Ascending aorta (tissue), 2 donors: ENCODE data around the gene PUDP. TPM values are rescaled to one million over a fixed set of nuclear protein-coding genes. Genes with fewer than 3 reads are reported as not detected.
"Not testable (repeated sequence)": the region's sequence is repeated elsewhere in the genome, so short reads cannot be mapped to it uniquely, and the experiment has no call there.

Experiments
- DNase-seq, 2 donors: peaks; one replicate each; pipeline ENCODE4 v3.0.0-alpha.2; 2019; ENCODE audit warnings: low spot score in 2 of 2
- H3K27ac ChIP-seq, 2 donors: fragments of 200-600 bp; sonication (generic); one replicate each; pipeline ENCODE4 v1.5.1; 2016 to 2017; ENCODE audit warnings: mild to moderate bottlenecking in 1 of 2
- H3K27me3 ChIP-seq: fragments of 200-600 bp; sonication (generic); one replicate; pipeline ENCODE4 v1.5.1; 2017
- H3K36me3 ChIP-seq, 2 donors: fragments of 200-600 bp; sonication (generic); one replicate each; pipeline ENCODE4 v1.5.1; 2016
- H3K4me1 ChIP-seq, 2 donors: fragments of 200-600 bp; sonication (generic); one replicate each; pipeline ENCODE4 v1.5.1; 2016 to 2017; ENCODE audit warnings: mild to moderate bottlenecking in 1 of 2
- H3K4me3 ChIP-seq, 2 donors: fragments of 200-600 bp; sonication (generic); one replicate each; pipeline ENCODE4 v1.5.1; 2016 to 2017; ENCODE audit warnings: mild to moderate bottlenecking in 1 of 2
- H3K9me3 ChIP-seq, 2 donors: fragments of 200-600 bp; sonication (generic); one replicate each; pipeline ENCODE4 v1.5.1; 2016
- CTCF ChIP-seq, 3 experiments: fragments of 200-600 bp in 2 of 3; fragments of 450-650 bp in 1 of 3; sonication (generic) in 2 of 3; IDR thresholded peaks; one replicate each; pipeline ENCODE4 v1.5.1; 2016 to 2019; ENCODE audit warnings: antibody characterized with exemption in 3 of 3, mild to moderate bottlenecking in 1 of 3, moderate library complexity in 1 of 3
- intact Hi-C: fragments of 100-400 bp; cut with DNase I; formaldehyde crosslinking; loops from one replicate; pipeline ENCODE4 v1.15.1; 2023
- total RNA-seq: library from RNA; depleted of rRNA; stranded (reverse); fragments of >200 nt; gene quantifications from one replicate; pipeline ENCODE4 v1.1.0, GENCODE V29; 2016

The PUDP gene
- total RNA-seq, 1 donor from 2014 or later: 1.7 TPM

DNA sequence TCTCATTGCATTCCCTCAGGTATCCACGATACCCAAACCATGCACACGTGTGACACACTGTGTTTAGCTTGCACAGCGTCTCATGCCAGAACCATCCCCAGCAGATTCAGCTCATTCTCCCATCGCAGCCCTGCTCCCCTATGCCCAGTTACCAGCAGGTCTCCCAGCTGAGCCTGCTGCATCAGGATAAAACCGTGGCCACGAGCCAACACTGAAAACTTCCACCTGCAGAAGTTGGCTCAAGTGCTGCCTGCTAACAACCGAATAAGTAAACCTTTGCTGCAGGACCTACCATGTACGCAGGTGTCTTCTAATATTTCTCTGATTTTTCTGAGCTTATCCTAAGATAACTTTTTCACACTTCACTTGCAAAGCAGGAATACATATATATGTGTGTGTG lies 120.9 kb downstream of the PUDP start:
- no peak for TF ChIP-seq CTCF (IDR thresholded peaks at IDR 0.05)
- Histone ChIP-seq H3K27me3 (no peaks in the 10 kb centered on the region), H3K4me1 (no peaks in the 10 kb centered on the region), H3K4me3 (no peak overlapping the region), H3K36me3 (no peaks in the 10 kb centered on the region), H3K9me3 (no peaks in the 10 kb centered on the region), H3K27ac (no peak overlapping the region)
- DNase-seq: no peak
- intact Hi-C loops: no loop called here

- intact Hi-C loops, H3K27ac ChIP-seq, H3K9me3 ChIP-seq, DNase-seq, H3K4me1 ChIP-seq, H3K36me3 ChIP-seq, H3K4me3 ChIP-seq, H3K27me3 ChIP-seq: not testable (repeated sequence)
Observed at GRCh38 chrX:7026365-7026764, 121.6 kb downstream of the PUDP start.

- Histone ChIP-seq H3K4me3 (no peak overlapping the region), H3K4me1 (no peaks in the 10 kb centered on the region), H3K27me3 (no peaks in the 10 kb centered on the region), H3K36me3 (no peaks in the 10 kb centered on the region), H3K9me3 (no peaks in the 10 kb centered on the region), H3K27ac (no peak overlapping the region)
- no peak for TF ChIP-seq CTCF (IDR thresholded peaks at IDR 0.05)
- DNase-seq: no peak
- intact Hi-C loops: no loop called here
Observed at GRCh38 chrX:7025471-7025870, 122.5 kb downstream of the PUDP start.

- no peaks in the 10 kb centered on the region for H3K27me3 ChIP-seq
- H3K4me1 ChIP-seq: no peaks in the 10 kb centered on the region
- no peak for TF ChIP-seq CTCF (IDR thresholded peaks at IDR 0.05)
- intact Hi-C loops: no loop called here
- DNase-seq: no peak
- H3K4me3 ChIP-seq: no peak overlapping the region
- H3K9me3 ChIP-seq: no peaks in the 10 kb centered on the region
- H3K36me3 ChIP-seq: no peaks in the 10 kb centered on the region
- H3K27ac ChIP-seq: no peak overlapping the region
Observed at GRCh38 chrX:7024850-7025249, 123.1 kb downstream of the PUDP start.

GRCh38 chrX:7022996-7023395 lies 125.0 kb downstream of the PUDP start:
- H3K9me3 ChIP-seq, H3K36me3 ChIP-seq, H3K4me1 ChIP-seq, intact Hi-C loops, H3K27me3 ChIP-seq, DNase-seq, H3K27ac ChIP-seq, H3K4me3 ChIP-seq: not testable (repeated sequence)

GRCh38 chrX:7021991-7022390 lies 126.0 kb downstream of the PUDP start:
- H3K4me1 ChIP-seq: no peaks in the 10 kb centered on the region
- H3K36me3 ChIP-seq: no peaks in the 10 kb centered on the region
- no peak overlapping the region for H3K4me3 ChIP-seq
- TF ChIP-seq CTCF (IDR thresholded peaks at IDR 0.05): no peak
- no peaks in the 10 kb centered on the region for H3K27me3 ChIP-seq
- intact Hi-C loops: no loop called here
- no peaks in the 10 kb centered on the region for H3K9me3 ChIP-seq
- H3K27ac ChIP-seq: no peak overlapping the region
- DNase-seq: no peak

DNA sequence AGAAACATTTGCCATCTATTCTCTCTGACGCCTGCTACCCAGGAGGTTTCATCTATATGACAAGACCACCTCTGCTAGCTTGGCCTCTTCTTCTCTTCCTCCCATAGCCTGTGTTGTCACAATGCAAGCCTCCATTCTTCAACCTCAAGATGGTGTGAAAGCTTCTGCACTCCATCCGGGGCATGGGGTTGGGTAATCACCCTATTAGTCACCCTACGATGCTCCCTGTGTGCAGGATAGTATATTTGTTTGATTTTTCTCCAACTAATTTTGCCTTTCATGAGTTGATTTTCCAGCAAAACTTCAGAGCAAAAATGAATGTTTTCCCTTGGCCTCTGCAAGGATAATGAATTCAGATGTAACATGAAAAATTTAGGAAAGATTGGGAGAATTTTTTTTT lies 128.4 kb downstream of the PUDP start:
- intact Hi-C loops: no loop called here
- H3K27me3 ChIP-seq: no peaks in the 10 kb centered on the region

GRCh38 chrX:7012262-7012834 lies 135.6 kb downstream of the PUDP start:
- H3K9me3 ChIP-seq, H3K27ac ChIP-seq, H3K27me3 ChIP-seq, H3K4me1 ChIP-seq, intact Hi-C loops, DNase-seq, H3K36me3 ChIP-seq, H3K4me3 ChIP-seq: not testable (repeated sequence)

More for the DNA sequence above, 128.4 kb downstream of the PUDP start:
- Histone ChIP-seq H3K4me1 (no peaks in the 10 kb centered on the region), H3K27ac (no peak overlapping the region), H3K4me3 (no peak overlapping the region), H3K9me3 (no peaks in the 10 kb centered on the region), H3K36me3 (no peaks in the 10 kb centered on the region)
- no peak for DNase-seq
- no peak for TF ChIP-seq CTCF (IDR thresholded peaks at IDR 0.05)

GRCh38 chrX:7010897-7011296 lies 137.1 kb downstream of the PUDP start:
- H3K4me3 ChIP-seq, H3K27me3 ChIP-seq, H3K4me1 ChIP-seq, H3K9me3 ChIP-seq, H3K27ac ChIP-seq, H3K36me3 ChIP-seq, intact Hi-C loops, DNase-seq: not testable (repeated sequence)

DNA sequence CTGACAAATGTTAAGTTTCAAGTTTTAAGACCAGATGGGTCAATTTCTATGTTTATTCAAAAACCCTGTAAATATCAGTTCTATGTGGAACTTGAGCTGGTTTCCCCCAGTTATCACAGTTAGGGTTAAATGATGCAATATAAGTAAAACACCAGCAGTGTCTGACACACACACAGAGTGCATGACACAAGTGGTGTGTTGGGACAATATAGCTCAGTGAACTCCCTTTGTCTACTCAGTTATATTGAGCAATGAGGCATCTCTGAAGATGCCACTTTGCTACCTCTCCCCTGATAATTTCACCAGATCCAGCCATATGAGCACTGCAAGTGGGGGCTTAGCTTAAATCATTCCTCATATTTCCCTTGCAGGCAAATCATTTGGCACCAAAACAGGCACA lies 140.6 kb downstream of the PUDP start:
- intact Hi-C loops, H3K4me3 ChIP-seq, H3K9me3 ChIP-seq, H3K27ac ChIP-seq, H3K4me1 ChIP-seq, H3K27me3 ChIP-seq, DNase-seq, H3K36me3 ChIP-seq: not testable (repeated sequence)
